ENCODE measurements around the gene ZBTB45. TPM values are rescaled to one million over a fixed set of nuclear protein-coding genes. Genes with fewer than 3 reads are reported as not detected.

The ZBTB45 gene
- total and polyA plus RNA-seq, 9 of the 15 experiments (the other 6 are each of a cell fraction or from before 2014, with no cell fraction given) = 0.08 to 16.1 (median 1.8) TPM

DNA sequence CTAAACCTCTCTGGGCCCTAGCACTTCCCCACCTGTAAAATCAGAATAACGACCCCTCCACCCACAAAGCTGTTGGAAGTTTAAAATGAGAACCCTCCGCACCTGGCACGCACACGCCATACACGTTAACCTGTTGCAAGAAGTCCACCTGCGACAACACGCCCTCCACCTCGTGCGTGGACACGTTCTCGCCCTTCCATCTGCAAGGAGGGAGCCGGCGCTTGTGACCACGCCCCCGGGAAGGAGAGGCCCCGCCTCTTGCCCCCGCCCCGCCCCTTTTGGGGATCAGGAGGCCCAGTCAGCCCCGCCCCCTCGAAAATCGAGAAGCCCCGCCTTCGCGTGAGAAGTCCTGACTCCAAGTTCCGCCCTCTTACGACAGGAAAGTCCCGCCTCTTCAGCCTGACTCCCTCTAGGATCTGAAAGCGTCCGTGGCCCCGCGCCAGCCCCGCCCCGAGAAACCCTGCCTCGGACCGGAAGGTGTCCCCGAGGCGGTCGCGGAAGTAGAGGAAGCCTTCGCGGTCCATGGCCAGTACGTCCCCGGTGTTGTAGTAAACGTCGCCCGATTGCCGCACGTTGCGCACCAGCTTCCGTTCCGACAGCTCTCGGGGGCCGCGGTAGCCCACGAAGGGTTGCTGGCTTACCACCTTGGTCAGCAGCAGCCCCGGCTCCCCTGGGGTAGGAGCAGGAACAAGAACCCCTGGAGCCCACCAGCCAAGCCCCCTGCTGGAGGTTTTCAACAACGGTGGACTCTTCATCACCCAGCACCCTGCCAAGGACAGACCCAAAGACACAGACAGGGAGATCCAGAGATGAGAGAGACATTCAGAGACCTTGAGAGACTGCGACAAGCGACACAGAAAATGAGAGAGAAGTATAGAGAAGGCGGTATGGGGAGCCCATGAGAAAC is 20.3 kb downstream of the ZBTB45 start (continued):
- TF ChIP-seq RREB1 (CRISPR knock-in tag; IDR thresholded peaks at IDR 0.05) = peak; percentile 82; the same call in 1 of the 2 replicates
- TF ChIP-seq NCOA6 (IDR thresholded peaks at IDR 0.05) = no peak
- TF ChIP-seq ZNF639 (CRISPR knock-in tag; conservative IDR thresholded peaks at IDR 0.05 in 1 of 2, IDR thresholded peaks at IDR 0.05 in 1 of 2) = peak in 1 of 2 experiments; percentile 96; a peak in 2 of 4 replicates
- TF ChIP-seq ATF6 (CRISPR knock-in tag; IDR thresholded peaks at IDR 0.05) = peak; percentile 23; the same call in 1 of the 2 replicates
- no peak for TF ChIP-seq GTF2B (IDR thresholded peaks at IDR 0.05; ENCODE audit: extremely low read depth, insufficient read length)
- TF ChIP-seq FOXO4 (CRISPR knock-in tag; IDR thresholded peaks at IDR 0.05) = no peak
- no peak for TF ChIP-seq ZNF184 (CRISPR knock-in tag; IDR thresholded peaks at IDR 0.05)
- no peak for TF ChIP-seq ZNF133 (CRISPR knock-in tag; IDR thresholded peaks at IDR 0.05)
- peak; percentile 76 for TF ChIP-seq ZKSCAN1 (IDR thresholded peaks at IDR 0.05; ENCODE audit: low read depth, low read length)
- TF ChIP-seq TBP (optimal IDR thresholded peaks at IDR 0.05; ENCODE audit: low read depth, low read length) = peak; percentile 89
- no peak for TF ChIP-seq ZNF695 (CRISPR knock-in tag; IDR thresholded peaks at IDR 0.05)
- TF ChIP-seq TEAD1 (CRISPR knock-in tag; IDR thresholded peaks at IDR 0.05) = peak; percentile 70 to 85
- peak; percentile 90; the same call in 1 of the 2 replicates for TF ChIP-seq ERF (CRISPR knock-in tag; IDR thresholded peaks at IDR 0.05)
- peak; percentile 90; the same call in 1 of the 2 replicates for TF ChIP-seq MTA3 (IDR thresholded peaks at IDR 0.05; ENCODE audit: borderline replicate concordance)

Data from K562 (cell line).